Mesenteric fat pad (tissue), 1 donor: Measurements from ENCODE around the gene ATR. TPM values are rescaled to one million over a fixed set of nuclear protein-coding genes. Genes with fewer than 3 reads are reported as not detected.
"Not testable (repeated sequence)": the region's sequence is repeated elsewhere in the genome, so short reads cannot be mapped to it uniquely, and the experiment has no call there.

Experiments
- DNase-seq: peaks from one replicate; pipeline ENCODE4 v3.0.0-alpha.2; 2020; ENCODE audit warnings: low spot score
- long read RNA-seq: library from polyadenylated mRNA; unstranded; transcript quantifications from one replicate; pipeline ENCODE4 v2.0.0, GENCODE V29; 2020
- total RNA-seq: library from RNA; stranded (reverse); fragmentation: NEBNext Ultra II Directional; extraction: Animal tissue kit (Norgen Biotek cat#: 25700); gene quantifications from one replicate; pipeline ENCODE4 v1.2.1, GENCODE V29; 2021
- donor health status: DM: yes; HTN: yes; CAD: no.

ATR gene
- total RNA-seq, result 27.7 TPM
- long read RNA-seq, partial matches to known transcripts, result 13 of 18 reads
- long read RNA-seq, other reads (novel, unspliced or antisense), result 5 of 18 reads

GRCh38 chr3:142578329-142579223 lies at the start of gene ATR:
Gene ATR, minus strand, starts transcription at chr3:142578733. Its CDS starts 29 bp downstream, at chr3:142578704.
- DNase-seq, result peak; percentile 99

GRCh38 chr3:142626971-142627370 lies 48.4 kb upstream of the ATR start:
- DNase-seq, result no peak

- DNase-seq, result no peak
These were observed 46.6 kb upstream of the ATR start for GRCh38 chr3:142625153-142625440.

GRCh38 chr3:142624341-142625152 lies 46.0 kb upstream of the ATR start:
- DNase-seq, result no peak

- DNase-seq, result no peak
These were observed 44.7 kb upstream of the ATR start for GRCh38 chr3:142623194-142623593.

GRCh38 chr3:142622405-142622804 lies 43.9 kb upstream of the ATR start:
- DNase-seq, result no peak

DNA sequence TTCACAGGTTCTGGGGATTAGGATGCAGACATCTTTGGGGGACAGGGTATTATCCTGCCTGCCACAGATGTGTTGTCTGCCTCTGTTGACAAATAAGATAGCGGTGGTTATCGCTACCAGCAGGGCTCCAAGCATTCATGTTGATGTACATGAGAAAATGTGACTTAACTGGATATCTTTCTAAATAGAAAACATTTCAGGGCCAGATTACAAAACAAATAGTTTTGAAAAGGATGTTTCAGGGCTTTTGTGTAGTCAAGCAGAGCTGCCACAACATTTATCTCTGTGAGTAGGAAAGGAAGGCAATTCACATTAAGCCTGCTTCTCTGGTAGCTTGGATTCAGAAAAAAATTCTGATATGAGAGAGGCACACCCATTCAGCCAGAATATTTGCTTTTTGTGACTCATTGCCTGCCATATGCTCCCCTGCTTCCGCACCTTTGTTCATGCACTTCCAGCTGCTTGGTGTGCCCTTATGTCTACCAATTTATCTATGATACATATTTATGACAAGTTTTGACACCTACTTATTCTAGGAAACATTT lies 40.5 kb upstream of the ATR start:
- no peak for DNase-seq

DNA sequence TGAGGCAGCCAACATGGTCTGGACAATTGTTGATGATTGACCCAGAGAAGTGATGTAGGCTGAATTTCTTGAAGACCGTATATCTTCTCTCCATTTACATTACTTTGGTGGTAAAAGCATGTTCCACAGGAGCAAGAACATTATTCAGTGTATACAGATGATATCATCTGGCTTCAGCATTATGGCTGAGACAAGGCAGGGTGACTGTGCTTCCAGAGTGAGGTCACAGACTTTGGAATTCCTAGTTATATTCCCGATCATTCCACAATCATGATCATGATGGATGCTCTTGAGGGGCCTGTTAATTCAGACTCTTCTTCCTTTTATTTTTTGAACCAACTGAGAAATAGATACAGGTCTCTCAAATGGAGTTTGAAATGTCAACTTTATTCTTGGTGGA lies 36.6 kb upstream of the ATR start:
- no peak for DNase-seq

DNA sequence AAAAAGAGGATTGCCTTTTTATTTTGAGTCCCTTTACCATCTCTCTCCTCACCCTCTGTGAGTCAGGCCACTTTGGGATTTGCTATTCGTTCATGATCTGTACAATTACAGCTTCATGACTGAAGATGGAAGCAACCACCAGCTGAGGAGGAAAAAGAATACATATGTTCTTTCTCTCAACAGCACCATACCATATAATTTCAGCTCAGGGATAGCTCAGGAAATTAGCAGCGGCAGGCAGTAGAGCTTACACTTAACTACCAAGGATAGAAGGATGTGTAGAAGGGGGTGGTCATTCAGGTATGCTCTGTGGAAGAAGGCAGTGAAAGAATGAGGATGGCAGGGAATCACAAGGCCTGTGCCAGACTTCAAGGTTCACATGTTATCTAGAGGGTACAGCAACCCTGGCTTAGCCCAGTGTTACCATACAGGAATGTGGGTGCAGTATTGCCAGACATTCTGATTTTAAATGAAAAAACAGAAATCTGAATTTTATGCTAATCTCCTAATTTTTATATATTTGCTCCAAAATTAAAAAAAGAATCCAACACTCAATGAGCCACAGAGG lies 35.6 kb upstream of the ATR start:
- no peak for DNase-seq

- no peak for DNase-seq
These were observed 35.0 kb upstream of the ATR start for GRCh38 chr3:142613491-142613890.

DNA sequence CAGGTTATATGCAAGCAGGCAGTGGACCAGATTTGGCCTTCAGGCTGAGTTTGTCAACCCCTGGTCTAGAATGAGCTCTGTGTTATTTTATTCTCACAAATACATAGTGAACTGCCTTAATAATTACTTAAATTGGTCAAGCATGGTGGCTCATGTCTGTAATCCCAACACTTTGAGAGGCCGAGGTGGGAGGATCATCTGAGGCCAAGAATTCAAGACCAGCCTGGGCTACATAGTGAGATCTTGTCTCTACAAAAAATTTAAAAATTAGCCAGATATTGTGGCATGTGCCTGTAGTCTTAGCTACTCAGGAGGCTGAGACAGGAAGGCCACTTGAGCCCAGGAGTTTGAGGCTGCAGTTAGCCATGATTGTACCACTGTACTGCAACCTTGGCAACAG lies 32.7 kb upstream of the ATR start:
- DNase-seq, result no peak

DNA sequence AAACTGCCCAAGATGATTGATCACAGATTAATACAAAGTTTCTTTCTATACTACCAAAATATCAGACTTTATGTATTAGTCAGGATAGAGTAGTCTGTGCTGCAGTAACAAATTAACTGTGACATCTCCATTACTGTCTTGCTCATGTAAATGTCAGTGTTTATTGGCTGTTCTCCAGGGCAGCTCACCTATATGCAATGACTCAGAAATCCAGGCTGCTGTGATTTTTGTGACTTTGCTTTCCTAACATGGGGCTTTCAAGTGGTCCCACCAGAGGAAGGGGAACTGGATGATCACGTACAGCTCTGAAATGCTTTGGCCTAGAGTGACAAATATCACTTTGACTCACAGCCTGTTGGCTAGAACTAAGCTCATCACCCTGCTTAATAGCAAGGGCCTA lies 30.6 kb upstream of the ATR start:
- DNase-seq, result no peak

- DNase-seq, result no peak
These were observed 30.1 kb upstream of the ATR start for GRCh38 chr3:142608631-142609030.

DNA sequence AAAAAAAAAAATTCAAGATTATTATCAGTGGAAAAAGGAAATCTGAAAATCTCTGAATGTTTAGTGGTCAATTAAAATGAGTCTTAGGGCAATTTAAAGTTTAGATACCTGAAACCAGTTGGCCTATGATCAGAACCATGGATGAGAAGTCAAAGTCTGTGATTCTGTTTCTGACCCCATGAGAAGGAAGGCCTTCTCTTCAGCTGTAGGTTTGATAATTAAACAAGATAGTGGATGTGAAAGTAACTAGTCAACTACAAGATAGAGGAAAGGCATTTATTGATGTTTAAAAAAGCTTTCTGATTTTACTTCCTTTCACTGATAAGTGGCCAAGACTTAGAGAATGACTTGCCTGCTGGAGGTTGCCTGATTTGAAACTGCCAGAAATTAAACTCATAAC lies 26.4 kb upstream of the ATR start:
- no peak for DNase-seq

- DNase-seq, result not testable (repeated sequence)
These were observed 24.8 kb upstream of the ATR start for GRCh38 chr3:142603386-142603705.

DNA sequence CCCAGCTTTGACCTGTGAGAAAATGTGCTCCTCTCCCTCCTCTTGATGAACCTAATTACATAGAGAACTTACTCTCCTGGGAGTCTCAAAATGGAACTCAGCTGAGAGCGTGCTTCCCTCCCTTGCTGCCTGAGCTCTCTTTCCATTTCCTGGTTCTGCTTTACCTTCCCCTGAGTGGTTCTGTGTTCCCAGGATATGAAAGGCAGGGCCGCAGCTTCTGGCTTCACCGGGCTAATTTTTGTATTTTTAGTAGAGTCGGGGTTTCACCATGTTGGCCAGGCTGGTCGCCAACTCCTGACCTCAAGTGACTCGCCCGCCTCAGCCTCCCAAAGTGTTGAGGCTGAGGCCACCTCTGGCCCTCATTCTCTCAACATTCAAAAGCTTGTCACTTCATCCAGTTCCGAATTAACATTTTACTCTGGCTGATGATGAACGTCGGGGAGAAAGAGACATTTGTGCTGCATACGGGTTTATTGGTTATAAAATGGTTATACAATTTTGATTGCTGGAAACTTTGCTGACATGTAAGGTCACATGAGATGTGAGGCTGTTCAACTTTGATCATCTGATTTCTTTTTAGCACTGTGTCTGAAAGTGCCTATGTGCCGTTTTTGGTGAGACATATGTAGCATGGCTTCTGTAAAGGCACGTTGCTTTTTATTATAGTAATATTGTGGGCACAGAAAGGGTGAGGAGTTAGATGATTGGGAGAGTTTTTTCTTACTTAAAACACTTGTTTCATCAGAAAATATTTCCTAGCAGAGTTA lies 24.3 kb upstream of the ATR start:
- no peak for DNase-seq

GRCh38 chr3:142601713-142602112 lies 23.2 kb upstream of the ATR start:
- DNase-seq, result no peak

GRCh38 chr3:142597906-142598305 lies 19.4 kb upstream of the ATR start:
- DNase-seq, result no peak

- no peak for DNase-seq
These were observed 18.2 kb upstream of the ATR start for GRCh38 chr3:142596726-142597088.

DNA sequence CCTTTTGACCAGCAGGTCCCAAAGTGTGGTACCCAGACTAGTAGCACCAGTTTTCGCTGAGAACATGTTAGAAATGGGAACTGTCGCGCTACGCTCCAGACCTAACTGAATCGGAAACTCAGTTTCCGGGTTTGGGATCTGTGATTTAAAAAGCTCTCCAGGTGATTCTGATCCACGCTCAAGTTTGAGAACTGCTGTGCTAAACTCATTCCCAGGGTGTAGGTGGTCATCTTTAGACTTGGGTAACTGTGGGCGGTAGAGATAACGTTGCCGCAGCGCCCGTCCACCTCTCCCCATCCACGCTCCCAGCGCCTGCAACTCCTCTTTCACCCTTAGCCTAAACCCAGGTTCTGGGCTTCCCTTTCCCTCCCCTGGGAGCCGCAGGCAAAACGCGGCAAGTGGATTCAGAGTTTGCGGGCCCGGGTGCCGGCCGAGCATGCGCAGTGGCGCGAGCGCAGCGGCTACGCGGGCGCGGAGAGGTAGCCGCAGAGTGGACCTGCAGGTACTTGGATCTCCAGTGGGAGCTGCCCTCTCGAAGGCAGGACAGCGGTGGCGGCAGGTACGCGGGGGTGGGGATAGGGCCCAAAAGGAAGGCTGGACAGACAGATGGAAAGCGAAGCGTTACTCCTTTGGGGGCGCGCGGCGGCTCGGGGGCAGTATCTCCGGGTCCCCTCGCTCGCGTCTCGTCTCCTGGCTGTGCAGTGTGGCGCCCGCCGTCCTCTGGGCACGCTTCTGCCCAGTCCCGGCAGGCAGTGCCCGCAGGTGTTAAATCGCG lies 17.6 kb upstream of the ATR start, which contains the start of gene PLS1:
TSS of gene PLS1 (plus strand) at position 443 of the 775 bp plus-strand sequence. CDS start 67,845 bp downstream, outside the sequence.
- peak; percentile 96 for DNase-seq
